MCF 10A (cell line): Measurements from ENCODE around the gene HPCAL1. TPM values are rescaled to one million over a fixed set of nuclear protein-coding genes. Genes with fewer than 3 reads are reported as not detected.

Experiments used
- BruUV-seq: library from RNA; stranded (reverse); fragments of 400-500 nt; replicated peaks from 2 replicates; lab custom pipeline; 2021; lab: Mats Ljungman, UMichigan
- CTCF ChIA-PET: fragments of 300-600 bp; sonication (Branson Sonifier 250); formaldehyde crosslinking; extraction: SDS; loops from one replicate; lab custom pipeline; 2021; ENCODE audit warnings: antibody characterized with exemption, inconsistent platforms; lab: Yijun Ruan, JAX
- POLR2A ChIA-PET: fragments of 300-600, 350-650 bp; sonication (Branson Sonifier 250); formaldehyde crosslinking; extraction: SDS; loops from one replicate; lab custom pipeline; 2020; ENCODE audit warnings: antibody characterized with exemption, inconsistent platforms; lab: Yijun Ruan, JAX
- DNase-seq: peaks from one replicate; pipeline ENCODE4 v3.0.0-alpha.2; 2018; ENCODE audit not compliant: unreplicated experiment
- H3K27ac Mint-ChIP-seq: one replicate; pipeline ENCODE4 v1.8.0; 2022; ENCODE audit warnings: mild to moderate bottlenecking, low read depth, mixed read lengths; ENCODE audit not compliant: unreplicated experiment
- H3K27me3 Mint-ChIP-seq: one replicate; pipeline ENCODE4 v1.8.0; 2022; ENCODE audit warnings: mixed read lengths; ENCODE audit not compliant: insufficient read depth, unreplicated experiment
- H3K36me3 Mint-ChIP-seq: one replicate; pipeline ENCODE4 v1.8.0; 2022; ENCODE audit warnings: mild to moderate bottlenecking, moderate library complexity, mixed read lengths; ENCODE audit not compliant: insufficient read depth, unreplicated experiment
- H3K4me1 Mint-ChIP-seq: one replicate; pipeline ENCODE4 v1.8.0; 2022; ENCODE audit warnings: mixed read lengths; ENCODE audit not compliant: insufficient read depth, unreplicated experiment
- H3K4me3 Mint-ChIP-seq: one replicate; pipeline ENCODE4 v1.8.0; 2022; ENCODE audit warnings: mild to moderate bottlenecking, moderate library complexity, mixed read lengths; ENCODE audit not compliant: unreplicated experiment
- H3K9me3 Mint-ChIP-seq: one replicate; pipeline ENCODE4 v1.8.0; 2022; ENCODE audit warnings: mixed read lengths; ENCODE audit not compliant: unreplicated experiment
- CTCF ChIP-seq: fragments of 200-600 bp; IDR thresholded peaks from one replicate; pipeline ENCODE4 v1.8.0; 2022; ENCODE audit warnings: antibody characterized with exemption, mild to moderate bottlenecking; ENCODE audit not compliant: unreplicated experiment
- intact Hi-C: fragments of 100-400 bp; cut with micrococcal nuclease; formaldehyde crosslinking; loops from 2 replicates; pipeline ENCODE4 v1.14.1; 2022
- total RNA-seq: library from RNA; stranded (reverse); gene quantifications from 2 replicates; pipeline ENCODE4 v1.2.3, GENCODE V29; 2022

The HPCAL1 gene
- total RNA-seq, 1 experiment from 2014 or later = 144 TPM

- POLR2A ChIA-PET = no interaction called here
- DNase-seq = no peak
- no TSS peak for BruUV-seq
- CTCF ChIA-PET = interaction anchor here (0.6 kb wide), 1 partner anchor 239 kb away, joined by 4 read pairs; no protein-coding TSS in a partner anchor
- intact Hi-C loops = no loop called here
- H3K36me3 Mint-ChIP-seq = peaks cover 14% of the 10 kb centered on the region
- peaks cover 19% of the 10 kb centered on the region for H3K4me1 Mint-ChIP-seq
- peak overlapping the region; percentile 23 for H3K27ac Mint-ChIP-seq
- no peak overlapping the region for H3K4me3 Mint-ChIP-seq
- no peaks in the 10 kb centered on the region for H3K9me3 Mint-ChIP-seq
- no peak for TF ChIP-seq CTCF
- H3K27me3 Mint-ChIP-seq = no peaks in the 10 kb centered on the region
Observed at GRCh38 chr2:10372862-10373240, 70.1 kb downstream of the HPCAL1 start.

- Mint-ChIP-seq H3K4me3 (no peak overlapping the region), H3K4me1 (peaks cover 16% of the 10 kb centered on the region), H3K27me3 (no peaks in the 10 kb centered on the region), H3K27ac (no peak overlapping the region), H3K9me3 (no peaks in the 10 kb centered on the region), H3K36me3 (peaks cover 18% of the 10 kb centered on the region)
- DNase-seq = no peak
- POLR2A ChIA-PET = no interaction called here
- no peak for TF ChIP-seq CTCF
- CTCF ChIA-PET = no interaction called here
- no TSS peak for BruUV-seq
- intact Hi-C loops = no loop called here
Observed at GRCh38 chr2:10373931-10374330, 71.2 kb downstream of the HPCAL1 start.

- H3K27me3 Mint-ChIP-seq = no peaks in the 10 kb centered on the region
Observed at GRCh38 chr2:10374362-10374943, 71.7 kb downstream of the HPCAL1 start.

More at GRCh38 chr2:10374362-10374943, 71.7 kb downstream of the HPCAL1 start:
- ChIA-PET POLR2A (no interaction called here), CTCF (interaction anchor here (0.6 to 0.7 kb wide), 2 partner anchors 35 to 734 kb away, joined by 3 read pairs; no protein-coding TSS in a partner anchor)
- H3K4me3 Mint-ChIP-seq = no peak overlapping the region
- H3K36me3 Mint-ChIP-seq = peaks cover 18% of the 10 kb centered on the region
- DNase-seq = no peak
- no TSS peak for BruUV-seq
- intact Hi-C loops = no loop called here
- H3K9me3 Mint-ChIP-seq = no peaks in the 10 kb centered on the region
- peaks cover 16% of the 10 kb centered on the region for H3K4me1 Mint-ChIP-seq
- H3K27ac Mint-ChIP-seq = no peak overlapping the region
- TF ChIP-seq CTCF = no peak
